Measurements from ENCODE around the gene GPC5.
"Not testable (repeated sequence)": the region's sequence is repeated elsewhere in the genome, so short reads cannot be mapped to it uniquely, and the experiment has no call there.

Gene GPC5

DNA sequence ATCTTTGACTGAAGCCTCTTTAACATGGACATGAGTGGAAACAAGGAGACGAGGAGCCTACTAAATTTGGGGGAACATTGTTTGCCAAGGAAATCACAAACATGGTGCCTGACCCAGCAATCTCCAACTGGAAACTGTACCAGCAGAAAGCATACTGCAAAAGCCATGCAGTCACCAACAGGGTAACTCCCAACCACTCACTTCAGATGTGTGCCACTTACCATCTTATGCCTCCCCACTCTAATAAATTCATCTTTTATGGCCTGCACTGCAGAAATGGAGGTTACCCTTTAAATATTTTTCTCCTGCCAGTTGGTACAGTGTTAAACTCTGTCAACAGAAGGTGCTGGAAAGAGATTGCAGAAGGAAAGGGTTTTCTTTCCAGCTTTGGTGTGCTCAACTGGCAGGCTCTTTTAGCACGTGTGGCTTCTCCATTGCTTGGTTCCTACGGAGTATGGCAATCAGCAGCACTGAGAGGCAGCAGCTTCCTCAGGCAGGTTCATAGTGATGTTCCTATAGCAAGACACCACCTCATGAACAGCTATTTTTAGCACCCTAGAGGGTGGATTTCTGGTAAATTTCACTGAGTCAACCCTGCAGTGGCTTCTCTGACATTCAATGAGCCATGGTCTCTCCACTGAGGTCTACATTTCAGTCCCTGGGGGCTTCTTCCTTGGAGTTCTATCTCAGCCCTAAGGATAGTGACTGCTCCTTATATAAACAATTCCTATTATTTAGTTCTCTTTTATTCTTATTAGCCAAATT, 29.6 kb upstream of the GPC5 start:
- no peak for DNase-seq (ENCODE audit: low read depth in 2 of 2)

DNA sequence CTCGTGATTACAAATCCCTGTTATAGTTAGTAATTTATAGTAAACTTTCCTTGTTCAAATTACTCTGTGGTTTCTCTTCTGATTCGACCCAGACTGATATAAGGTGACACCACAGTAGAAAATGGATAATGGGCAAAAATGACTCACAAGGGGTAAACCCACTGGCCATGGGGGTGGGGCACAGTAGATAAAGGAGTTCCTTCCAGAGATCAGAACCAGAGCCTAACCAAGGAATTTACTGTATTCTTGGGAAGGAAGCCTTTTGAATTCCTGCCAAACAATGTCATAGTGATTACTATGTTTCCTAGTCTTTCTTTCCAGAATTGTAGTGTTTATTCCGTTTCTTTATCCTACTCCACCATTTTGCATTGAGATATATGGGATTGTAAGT, 29.0 kb upstream of the GPC5 start:
- DNase-seq (ENCODE audit: low read depth in 2 of 2), result no peak

DNA sequence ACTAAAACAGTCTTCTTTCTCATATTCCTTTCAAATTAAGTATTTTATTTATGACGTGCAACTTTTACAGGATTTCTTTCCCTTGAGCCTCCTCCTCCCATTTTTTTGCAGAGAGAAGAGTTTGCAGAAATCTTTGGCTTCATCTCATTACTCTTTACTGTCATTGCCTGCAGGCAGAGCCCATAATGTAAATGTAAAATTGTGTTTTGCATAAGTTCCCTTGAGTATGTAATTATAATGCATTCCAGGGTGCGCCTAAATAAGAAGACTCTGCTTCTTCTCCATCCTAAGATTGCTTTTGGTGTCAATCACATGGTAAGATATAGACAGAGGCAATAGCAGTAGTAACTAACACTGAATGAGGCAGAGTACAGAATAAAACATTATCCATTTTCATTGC, 27.9 kb upstream of the GPC5 start:
- no peak for DNase-seq (ENCODE audit: low read depth in 2 of 2)

DNA sequence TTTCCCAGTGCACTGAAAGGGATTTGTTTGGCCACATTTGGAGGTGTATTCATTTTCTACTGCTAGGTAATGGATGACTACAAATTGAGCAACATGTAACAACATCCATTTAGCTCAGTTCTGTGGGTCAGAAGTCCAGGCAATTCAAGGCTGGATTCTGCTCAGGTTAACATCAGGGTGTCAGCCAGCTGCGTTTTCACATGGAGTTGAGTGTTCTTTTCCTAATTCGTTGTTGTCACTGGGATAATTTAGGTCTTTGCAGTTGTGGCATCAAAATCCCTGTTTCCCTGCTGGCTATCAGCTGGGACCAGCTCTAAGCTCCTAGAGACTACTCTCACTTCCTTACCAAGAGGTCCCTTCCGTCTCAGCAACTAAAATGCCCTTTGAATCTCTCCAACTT, 25.5 kb upstream of the GPC5 start:
- DNase-seq (ENCODE audit: low read depth in 2 of 2), result no peak

DNA sequence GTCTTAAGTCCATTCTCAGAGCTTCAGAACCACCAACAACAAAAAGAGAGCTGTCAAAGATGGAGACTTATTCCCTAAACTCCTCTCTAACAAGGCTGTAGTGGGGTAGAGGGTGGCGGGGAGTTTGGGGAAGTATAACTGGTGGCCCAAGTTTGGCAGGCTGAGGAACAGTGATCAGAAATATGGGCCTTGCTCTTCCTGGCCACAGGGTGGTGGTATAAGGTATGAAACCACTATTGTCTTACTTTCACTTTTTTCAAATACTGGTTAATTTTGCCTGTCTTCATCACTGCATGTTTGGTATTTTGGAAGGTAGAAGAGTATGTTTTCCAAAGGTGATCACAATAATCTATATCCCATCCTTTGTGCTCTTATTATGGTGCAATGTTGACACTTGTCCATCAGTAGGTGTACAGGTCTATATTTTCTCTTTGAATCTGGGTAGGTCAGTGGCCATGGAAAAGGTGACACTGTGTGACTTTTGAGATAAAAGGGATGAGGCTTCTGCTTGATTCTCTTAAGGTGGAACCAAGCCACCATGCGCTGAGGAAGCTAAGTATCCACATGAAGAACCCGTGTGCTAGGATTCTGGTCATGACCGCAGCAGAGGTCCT, 23.2 kb upstream of the GPC5 start:
- no peak for DNase-seq (ENCODE audit: low read depth in 2 of 2)

DNA sequence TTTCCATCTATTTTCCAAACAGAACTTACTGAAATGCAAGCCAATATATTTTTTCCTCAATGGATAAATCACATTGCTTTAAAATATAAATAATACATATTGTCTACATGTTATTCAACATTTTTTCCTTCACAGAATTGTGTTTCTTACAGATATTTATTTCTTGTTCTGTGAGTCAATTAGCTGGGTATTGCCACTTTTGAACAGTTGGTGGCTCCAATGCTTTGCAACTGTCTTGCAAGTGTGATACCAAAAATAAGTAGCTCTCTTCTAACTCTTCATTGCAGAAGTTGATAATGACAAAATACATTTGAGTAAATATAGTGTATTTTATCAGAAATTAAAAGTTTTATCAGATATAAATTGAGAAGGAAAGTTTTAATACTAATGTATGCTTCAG, 17.1 kb upstream of the GPC5 start:
- DNase-seq (ENCODE audit: low read depth in 2 of 2), result no peak

DNA sequence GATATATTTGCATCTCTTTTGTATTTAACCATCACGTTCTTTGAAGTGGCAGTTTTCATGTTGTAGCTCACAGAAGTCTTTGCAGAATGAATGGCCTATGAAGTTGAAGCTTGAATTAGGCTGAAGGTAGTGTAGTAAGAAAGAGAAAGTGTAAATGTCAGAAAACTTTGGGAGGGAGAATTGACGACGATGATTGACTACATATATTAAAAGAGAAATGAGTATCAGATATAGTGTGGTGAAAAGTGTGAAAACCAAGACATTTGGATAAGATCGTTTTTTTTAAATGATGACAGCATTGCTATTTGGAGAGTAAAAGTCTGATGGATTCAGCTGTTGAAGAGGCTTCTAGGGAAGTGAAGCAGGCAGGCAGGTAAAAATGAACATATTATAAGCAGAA, 14.6 kb upstream of the GPC5 start:
- no peak for DNase-seq (ENCODE audit: low read depth in 2 of 2)

DNA sequence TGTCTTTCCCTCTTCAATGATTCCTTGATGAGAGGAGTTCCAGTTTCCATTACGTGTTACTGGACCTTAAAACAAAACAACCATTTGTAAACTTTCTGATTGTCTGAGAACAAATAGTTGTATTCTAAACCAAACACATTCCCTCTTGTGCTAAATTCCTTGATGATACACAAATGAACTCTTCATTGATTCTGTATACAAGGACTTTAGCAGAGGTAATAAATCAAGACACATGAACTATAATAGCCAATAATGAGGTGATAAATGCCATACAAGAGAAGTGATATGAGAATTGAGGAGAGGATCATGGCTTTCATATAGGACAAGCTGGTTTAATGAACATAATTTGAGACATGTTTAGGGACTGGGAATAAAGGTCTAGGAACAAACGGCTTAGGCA, 13.5 kb upstream of the GPC5 start:
- no peak for DNase-seq (ENCODE audit: low read depth in 2 of 2)

DNA sequence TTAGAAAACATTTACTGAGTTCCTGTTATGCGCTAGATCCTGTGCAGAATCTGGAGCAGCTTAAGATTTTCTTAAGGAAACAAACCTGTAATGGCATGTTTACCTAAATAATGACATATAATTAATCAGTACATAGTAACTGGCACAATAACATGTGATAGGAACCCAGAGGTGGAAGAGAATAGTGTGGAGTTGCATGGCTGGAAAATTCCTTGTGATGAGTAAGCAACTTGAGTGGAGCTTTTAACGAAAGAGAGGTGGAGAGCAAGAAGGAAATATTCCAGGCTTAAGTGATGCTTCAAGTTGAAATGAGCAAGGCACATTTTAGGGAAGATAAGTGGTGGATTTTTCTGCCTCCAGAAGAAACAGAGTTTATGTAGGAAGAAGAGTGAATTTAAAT, 9.2 kb upstream of the GPC5 start:
- DNase-seq (ENCODE audit: low read depth in 2 of 2), result no peak

DNA sequence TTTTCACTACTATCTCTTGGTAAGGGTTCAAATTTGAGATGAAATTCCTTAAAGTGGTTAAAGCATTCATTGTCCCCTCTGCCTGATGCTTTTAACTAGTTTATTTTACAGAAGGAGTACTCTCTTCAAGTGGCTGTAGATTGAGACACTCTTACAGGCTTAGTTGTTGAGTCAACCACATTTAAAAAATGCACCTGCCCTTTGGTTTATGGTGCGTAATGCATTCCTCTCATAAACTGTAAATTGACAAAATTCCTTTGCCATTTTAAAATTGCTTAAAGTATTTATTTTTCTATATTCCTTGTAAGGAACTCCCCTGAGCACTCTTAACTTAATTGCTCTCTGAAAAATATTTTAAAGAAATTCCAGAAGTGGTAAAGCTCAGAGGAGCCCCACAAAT, 826 bp upstream of the GPC5 start:
- no peak for DNase-seq (ENCODE audit: low read depth in 2 of 2)

DNA sequence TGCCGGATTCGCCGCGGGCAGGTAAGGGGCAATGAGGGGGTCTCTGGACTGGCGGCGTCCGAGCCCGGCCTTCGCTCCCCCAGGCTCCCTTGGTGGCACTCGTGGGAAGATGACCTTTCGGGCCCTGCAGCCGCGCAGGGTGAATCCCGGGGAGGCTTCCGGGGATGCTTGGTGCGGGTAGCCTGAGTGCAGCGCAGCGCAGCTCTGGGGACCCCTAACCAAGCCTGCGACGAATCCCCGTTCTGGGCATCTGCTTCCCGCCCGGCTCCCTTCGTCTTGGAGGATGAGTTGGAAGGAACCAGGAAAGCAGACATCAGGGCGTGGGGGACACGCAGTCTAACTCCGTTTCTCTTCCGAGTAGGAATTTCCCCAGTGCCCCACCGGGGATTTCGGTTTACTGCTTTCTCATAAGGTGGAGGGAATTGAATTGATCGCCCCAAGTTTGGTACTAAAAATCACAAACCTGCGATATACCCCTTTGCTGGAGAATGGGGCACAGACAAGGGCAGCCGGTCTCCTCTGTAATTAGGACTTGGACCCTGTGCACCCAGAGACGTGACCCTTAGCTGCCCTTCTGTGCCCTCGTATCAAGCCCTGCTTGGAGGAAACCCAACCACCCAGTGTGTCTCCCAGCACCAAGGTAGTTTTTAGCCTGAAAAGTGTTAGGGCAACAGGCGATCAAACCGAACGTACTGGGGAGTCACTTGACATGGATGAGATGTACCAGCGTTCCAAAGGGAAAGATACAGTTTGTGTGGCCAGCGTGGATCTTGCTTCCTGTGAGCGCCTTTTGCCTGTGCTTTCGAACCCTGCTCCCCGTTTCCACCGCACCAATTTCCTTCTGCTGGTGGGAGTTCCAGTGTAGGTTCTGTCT, 1.0 kb downstream of the GPC5 start:
- DNase-seq (ENCODE audit: low read depth in 2 of 2), result no peak

DNA sequence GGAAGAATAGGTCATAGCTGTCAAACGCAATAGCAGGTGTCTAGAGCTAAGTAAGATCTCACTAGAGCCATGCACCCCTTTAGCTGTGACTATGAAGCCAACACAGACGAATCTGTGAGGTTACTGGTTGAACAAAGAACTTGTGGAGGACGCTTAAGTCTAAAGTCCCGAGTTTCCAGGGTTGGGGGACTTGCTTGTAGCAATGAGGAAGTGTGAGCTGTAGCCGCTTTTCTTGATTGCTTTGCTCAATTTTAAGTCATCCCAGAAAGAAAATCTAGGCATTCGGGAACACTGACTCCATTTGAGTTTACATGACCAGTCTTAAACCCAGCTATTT, 1.6 kb downstream of the GPC5 start:
- DNase-seq (ENCODE audit: low read depth in 2 of 2), result no peak

DNA sequence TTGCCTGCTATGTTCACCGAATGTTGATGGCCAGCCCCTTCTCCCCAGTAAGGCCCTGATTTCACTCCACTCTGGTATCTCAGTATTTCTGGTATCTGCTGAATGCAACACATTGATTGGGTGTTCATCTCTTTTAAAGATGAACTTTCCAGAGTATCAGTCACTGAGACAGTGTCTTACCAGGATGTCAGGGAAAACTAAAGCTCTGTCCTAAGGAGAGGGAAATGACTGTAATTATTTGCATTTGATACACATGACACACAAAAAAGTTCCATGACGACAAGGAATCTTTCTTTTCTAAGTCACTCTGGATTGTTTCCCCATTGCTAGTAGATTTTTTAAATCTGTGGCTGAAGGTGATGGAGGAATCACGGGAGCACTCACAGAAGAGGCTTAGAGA, 2.2 kb downstream of the GPC5 start:
- DNase-seq (ENCODE audit: low read depth in 2 of 2), result no peak

DNA sequence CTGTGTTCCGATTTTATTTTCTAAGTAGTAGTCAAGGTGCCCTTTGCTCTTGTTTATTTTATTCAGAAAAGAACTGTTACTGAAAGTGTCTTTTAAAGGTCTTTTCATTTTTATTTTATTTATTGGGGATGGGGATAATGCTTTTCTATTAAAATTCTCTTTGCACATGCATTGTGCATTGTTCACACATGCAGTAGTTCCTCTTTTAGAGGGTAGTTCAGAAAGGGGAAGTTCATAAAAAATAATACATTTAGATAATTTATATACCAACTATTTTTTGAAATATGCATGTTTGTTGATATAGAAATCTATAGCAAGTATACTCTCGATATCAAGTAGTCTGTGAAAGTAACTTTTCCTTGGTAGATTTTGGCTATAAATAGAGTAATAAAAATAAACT, 3.5 kb downstream of the GPC5 start:
- no peak for DNase-seq (ENCODE audit: low read depth in 2 of 2)

DNA sequence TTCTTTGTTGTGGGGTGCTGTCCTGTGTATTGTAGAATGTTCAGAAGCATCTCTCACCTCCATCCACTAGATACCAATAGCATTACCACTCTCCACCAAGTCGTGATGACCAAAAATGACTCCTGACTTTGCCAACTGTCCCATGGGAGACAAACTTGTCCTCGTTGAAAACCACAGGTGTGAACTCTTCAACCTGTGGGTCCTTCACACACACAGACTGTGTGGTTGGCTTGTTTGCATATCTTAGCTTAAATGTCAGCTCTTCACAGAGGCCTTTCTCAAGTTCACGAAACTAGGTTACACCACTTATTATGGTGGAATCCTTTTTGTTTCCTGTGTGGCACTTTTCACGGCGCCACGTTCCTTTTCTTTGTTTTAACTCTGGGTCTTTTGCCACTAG, 6.8 kb downstream of the GPC5 start:
- DNase-seq (ENCODE audit: low read depth in 2 of 2), result no peak

DNA sequence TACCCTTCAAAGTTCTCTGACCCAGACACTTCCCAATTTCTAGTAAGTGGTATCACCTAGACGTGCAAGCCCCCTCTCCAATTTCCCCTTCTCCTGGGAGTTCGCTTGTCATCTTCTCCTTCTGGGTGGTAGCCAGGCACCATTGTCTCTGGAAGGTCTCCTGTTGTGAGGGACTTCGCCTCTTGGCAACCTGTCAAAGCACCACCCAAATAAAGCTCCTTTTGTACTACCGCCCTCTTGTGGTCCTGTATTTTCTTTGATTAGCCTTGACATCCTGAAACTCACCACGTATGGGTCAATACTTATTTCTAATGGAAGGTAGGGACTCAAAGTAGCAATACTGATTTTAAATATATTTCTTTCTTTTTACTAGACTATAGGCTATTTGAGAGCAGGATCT, 8.2 kb downstream of the GPC5 start:
- DNase-seq (ENCODE audit: low read depth in 2 of 2), result no peak

DNA sequence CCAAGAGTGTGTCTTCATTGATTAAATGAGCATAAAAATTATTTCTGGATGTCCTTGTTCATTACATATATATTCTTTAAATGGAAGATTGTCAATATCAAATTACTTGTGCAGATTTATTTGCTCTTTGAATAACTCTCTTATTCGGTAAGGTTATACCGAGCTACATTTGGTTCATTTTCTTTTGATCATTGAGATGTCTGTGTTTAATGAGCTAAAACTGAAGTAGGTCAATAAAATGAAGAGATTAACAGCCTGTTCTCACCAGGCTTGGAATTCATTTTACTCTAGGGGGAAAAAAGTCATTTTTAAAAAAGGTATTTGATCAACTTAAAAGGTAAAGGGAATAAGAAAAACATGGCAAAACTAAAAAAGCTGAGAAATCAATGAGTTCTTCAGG, 10.6 kb downstream of the GPC5 start:
- DNase-seq (ENCODE audit: low read depth in 2 of 2), result no peak

DNA sequence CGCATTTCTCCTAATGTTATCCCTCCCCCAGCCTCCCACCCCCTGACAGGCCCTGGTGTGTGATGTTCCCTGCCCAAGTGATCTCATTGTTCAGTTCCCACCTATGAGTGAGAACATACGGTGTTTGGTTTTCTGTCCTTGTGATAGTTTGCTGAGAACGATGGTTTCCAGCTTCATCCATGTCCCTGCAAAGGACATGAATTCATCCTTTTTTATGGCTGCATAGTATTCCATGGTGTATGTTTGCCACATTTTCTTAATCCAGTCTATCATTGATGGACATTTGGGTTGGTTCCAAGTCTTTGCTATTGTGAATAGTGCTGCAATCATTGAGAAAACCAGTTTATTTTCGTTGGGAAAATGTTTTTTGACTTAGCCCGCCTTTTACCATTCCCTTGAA, 18.2 kb downstream of the GPC5 start:
- DNase-seq (ENCODE audit: low read depth in 2 of 2), result not testable (repeated sequence)

DNA sequence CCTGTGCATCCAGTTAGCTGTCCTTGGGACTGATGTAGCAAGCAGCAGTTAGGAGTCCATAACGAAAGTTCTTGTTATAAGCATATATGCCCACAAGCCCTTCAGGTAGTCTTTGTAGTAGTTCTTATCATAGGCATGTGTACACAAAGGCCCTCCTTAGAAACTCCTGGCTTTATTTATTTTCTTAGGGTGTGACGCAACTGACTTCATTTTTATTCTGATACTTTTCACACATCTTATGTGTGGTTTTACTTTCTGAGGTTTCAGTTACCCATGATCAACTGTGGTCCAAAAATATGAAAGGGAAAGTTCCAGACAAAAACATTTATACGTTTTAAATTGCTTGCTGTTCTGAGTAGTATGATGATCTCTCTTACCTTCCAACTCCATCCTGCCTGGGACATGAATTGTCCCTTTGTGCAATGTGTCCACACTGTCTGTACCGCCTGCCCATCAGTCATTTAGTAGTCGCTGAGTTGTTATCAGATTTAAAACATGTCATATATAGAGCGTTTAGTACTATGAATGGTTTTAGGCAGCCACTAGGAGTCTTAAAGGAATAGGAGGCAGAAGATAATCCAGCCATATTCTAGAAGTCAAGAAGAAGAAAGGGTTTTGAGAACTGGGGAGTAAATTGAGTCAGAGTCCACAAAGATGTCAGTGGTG, 19.4 kb downstream of the GPC5 start:
- DNase-seq (ENCODE audit: low read depth in 2 of 2), result no peak

DNA sequence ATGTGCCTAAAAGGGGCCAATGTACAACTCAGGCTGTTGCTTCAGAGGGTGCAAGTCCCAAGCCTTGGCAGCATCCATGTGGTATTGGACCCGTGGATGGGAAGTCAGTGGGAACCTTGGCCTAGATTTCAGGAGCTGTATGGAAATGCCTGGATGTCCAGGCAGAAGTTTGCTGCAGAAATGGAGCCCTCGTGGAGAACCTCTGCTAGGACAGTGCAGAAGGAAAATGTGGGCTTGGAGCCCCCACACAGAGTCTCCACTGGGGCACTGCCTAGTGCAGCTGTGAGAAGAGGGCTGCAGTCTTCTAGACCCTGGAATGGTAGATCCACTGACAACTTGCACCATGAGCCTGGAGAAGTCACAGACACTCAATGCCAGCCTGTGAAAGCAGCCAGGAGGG, 28.5 kb downstream of the GPC5 start:
- DNase-seq (ENCODE audit: low read depth in 2 of 2), result no peak

DNA sequence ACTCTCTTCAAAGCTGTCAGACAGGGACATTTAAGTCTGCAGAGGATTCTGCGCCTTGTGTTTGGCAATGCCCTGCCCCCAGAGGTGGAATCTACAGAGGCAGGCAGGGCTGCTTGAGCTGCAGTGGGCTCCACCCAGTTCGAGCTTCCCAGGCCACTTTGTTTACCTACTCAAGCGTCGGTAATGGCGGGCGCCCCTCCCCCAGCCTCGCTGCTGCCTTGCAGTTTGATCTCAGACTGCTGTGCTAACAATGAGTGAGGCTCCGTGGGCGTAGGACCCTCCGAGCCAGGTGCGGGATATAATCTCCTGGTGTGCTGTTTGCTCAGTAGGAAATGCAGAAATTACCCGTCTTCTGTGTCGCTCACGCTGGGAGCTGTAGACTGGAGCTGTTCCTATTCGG, 40.3 kb downstream of the GPC5 start:
- DNase-seq (ENCODE audit: low read depth in 2 of 2), result not testable (repeated sequence)

DNA sequence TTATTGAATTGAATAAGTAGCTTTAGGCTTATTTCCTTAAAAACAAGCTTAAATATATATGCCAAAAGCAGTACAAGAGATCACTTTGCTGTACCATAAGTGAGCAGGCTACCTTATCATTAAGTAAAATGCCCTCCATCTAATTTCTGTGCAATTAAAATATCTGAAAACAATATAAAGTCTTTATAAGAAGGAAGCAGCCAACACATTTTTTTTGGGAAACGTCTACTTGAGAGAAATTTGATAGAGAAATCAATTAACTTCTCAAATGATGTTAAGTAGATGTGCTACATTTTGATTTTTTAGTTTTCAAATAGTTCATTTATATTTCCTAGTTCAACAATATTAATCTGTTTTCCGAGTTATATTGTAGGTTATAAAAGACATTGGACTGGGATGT, 52.5 kb downstream of the GPC5 start:
- no peak for DNase-seq (ENCODE audit: low read depth in 2 of 2)

DNA sequence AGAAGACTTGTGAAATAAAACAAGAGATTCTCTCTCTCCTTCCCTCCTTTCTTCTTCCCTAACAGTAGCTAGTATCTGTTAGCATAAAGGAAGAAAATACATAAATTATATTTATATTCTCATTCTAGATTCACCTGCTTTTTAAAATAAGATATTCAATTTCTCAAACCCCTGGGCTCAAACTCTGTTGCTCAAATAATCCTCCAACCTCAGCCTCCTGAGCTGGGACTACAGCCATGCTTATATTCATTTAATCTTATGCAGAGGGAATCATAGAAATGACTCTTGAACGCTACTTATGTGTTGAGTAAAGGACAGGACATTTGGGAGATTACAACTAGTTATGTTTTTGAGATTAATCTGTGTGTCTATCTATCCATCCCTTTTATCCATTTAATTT, 56.2 kb downstream of the GPC5 start:
- no peak for DNase-seq (ENCODE audit: low read depth in 2 of 2)
